Pancreas (tissue), 10 donors: ENCODE data around the gene PSMA4. TPM values are rescaled to one million over a fixed set of nuclear protein-coding genes. Genes with fewer than 3 reads are reported as not detected.

Experiments used
- ATAC-seq, 4 donors: fragments of 200-7000 bp; cut with Tn5 transposase; one replicate each; pipeline versions ENCODE4 v1.8.0 to v1.9.1; 2020; ENCODE audit warnings: mild to moderate bottlenecking in 4 of 4, moderate library complexity in 4 of 4
- DNase-seq, 6 donors: peaks; one replicate each; pipeline ENCODE4 v3.0.0-alpha.2; 2020
- FAIRE-seq: peaks from 2 replicates; lab custom pipeline; 2012; peaks lifted over from hg19 to GRCh38; lab: Jason Lieb, UNC
- H3K27ac ChIP-seq, 4 donors: fragments of 200-600 bp; sonication (generic); 1 replicate in 3 of 4; 2 replicates in 1 of 4; pipeline versions ENCODE4 v1.5.0 to v1.8.0; 2020
- H3K27me3 ChIP-seq, 4 donors: fragments of 200-600 bp; one replicate each; pipeline ENCODE4 v1.8.0; 2021
- H3K36me3 ChIP-seq, 3 donors: fragments of 200-600 bp; sonication (generic) in 1 of 3; one replicate each; pipeline versions ENCODE4 v1.5.0 to v1.8.0; 2020 to 2021
- H3K4me1 ChIP-seq, 3 donors: fragments of 200-600 bp; one replicate each; pipeline ENCODE4 v1.8.0; 2021
- H3K4me3 ChIP-seq, 4 donors: fragments of 200-600 bp; sonication (generic) in 2 of 4; one replicate each; pipeline versions ENCODE4 v1.5.0 to v1.8.0; 2020 to 2021
- H3K9me3 ChIP-seq, 4 donors: fragments of 200-600 bp; one replicate each; pipeline ENCODE4 v1.8.0; 2021
- CTCF ChIP-seq, 4 donors: fragments of 200-600 bp; sonication (generic) in 3 of 4; IDR thresholded peaks; one replicate each; pipeline versions ENCODE4 v1.5.0 to v1.8.0; 2021; ENCODE audit warnings: antibody characterized with exemption in 4 of 4
- WGBS, 2 donors: extraction: QIAGEN DNeasy Blood & Tissue Kit; methylation state at CpG; one replicate each; pipeline ENCODE4 v1.1.7; 2013; 5-methylcytosine and 5-hydroxymethylcytosine counted together
- intact Hi-C, 3 donors: fragments of 100-400 bp; cut with DNase I; formaldehyde crosslinking; loops; one replicate each; pipeline versions ENCODE4 v1.11.1 to v1.14.2; 2022
- polyA plus RNA-seq, 2 donors: library from polyadenylated mRNA; stranded (reverse); fragments of 200-250 nt; gene quantifications; one replicate each; pipeline ENCODE4 v1.2.3, GENCODE V29; 2013
- total RNA-seq, 6 donors: library from RNA; stranded (reverse); fragmentation: NEBNext Ultra II Directional in 4 of 6; extraction: Animal tissue kit (Norgen Biotek cat#: 25700) in 4 of 6; gene quantifications; one replicate each; pipeline versions ENCODE4 v1.2.1 to v1.2.4, GENCODE V29; 2021 to 2023
- donor health status: healthy with polysubstance abuse.
- donor health status: DM: no; HTN: no; CAD: no; lungs with moderate emphysema.
- donor health status: DM: no; HTN: no; CAD: no.
- donor health status: control.
- donor health status: control.
- donor health status: Bipolar disorder and iron deficiency.
- donor health status: DM: yes; HTN: yes; CAD: no.
- donor health status: DM: no; HTN: no; CAD: no.
- donor health status: DM: no; HTN: no; CAD: no.
- donor health status: DM: yes; HTN: yes; CAD: no.

The PSMA4 gene
- total and polyA plus RNA-seq, 8 donors = 24.6 to 84.1 (median 50.8) TPM

- no peaks in the 10 kb centered on the region for H3K27me3 ChIP-seq
- ATAC-seq (no peak), FAIRE-seq (no peak), DNase-seq (no peak)
- no peak for TF ChIP-seq CTCF (IDR thresholded peaks at IDR 0.05)
- intact Hi-C loops = no loop called here
- WGBS, 2 donors = 91 to 100% methylated on average over 1 of the region's 1 CpG
- no peaks in the 10 kb centered on the region for H3K4me1 ChIP-seq
- H3K4me3 ChIP-seq = no peak overlapping the region
- H3K27ac ChIP-seq = no peak overlapping the region
- H3K36me3 ChIP-seq = no peaks in the 10 kb centered on the region
- no peaks in the 10 kb centered on the region for H3K9me3 ChIP-seq
These were observed 34.7 kb downstream of the PSMA4 start for GRCh38 chr15:78574944-78575343.

- no peak for TF ChIP-seq CTCF (IDR thresholded peaks at IDR 0.05)
- DNase-seq (no peak), ATAC-seq (no peak), FAIRE-seq (no peak)
- H3K9me3 ChIP-seq = no peaks in the 10 kb centered on the region
- H3K36me3 ChIP-seq = no peaks in the 10 kb centered on the region
- H3K4me3 ChIP-seq = no peak overlapping the region
- H3K4me1 ChIP-seq = no peaks in the 10 kb centered on the region
- intact Hi-C loops = no loop called here
- 94 to 95% methylated on average over 1 of the region's 1 CpG for WGBS, 2 donors
- no peaks in the 10 kb centered on the region for H3K27me3 ChIP-seq
- no peak overlapping the region for H3K27ac ChIP-seq
These were observed 57.3 kb downstream of the PSMA4 start for GRCh38 chr15:78597583-78597982.

- DNase-seq (no peak), ATAC-seq (no peak), FAIRE-seq (no peak)
- H3K27me3 ChIP-seq = no peaks in the 10 kb centered on the region
- 87 to 93% methylated on average over 3 of the region's 3 CpGs for WGBS, 2 donors
- TF ChIP-seq CTCF (IDR thresholded peaks at IDR 0.05) = no peak
- intact Hi-C loops = no loop called here
- no peaks in the 10 kb centered on the region for H3K36me3 ChIP-seq
- no peaks in the 10 kb centered on the region for H3K9me3 ChIP-seq
- H3K4me3 ChIP-seq = no peak overlapping the region
- H3K27ac ChIP-seq = no peak overlapping the region
- H3K4me1 ChIP-seq = no peaks in the 10 kb centered on the region
These were observed 58.1 kb downstream of the PSMA4 start for GRCh38 chr15:78598348-78598747.

- Histone ChIP-seq H3K36me3 (no peaks in the 10 kb centered on the region), H3K27me3 (no peaks in the 10 kb centered on the region), H3K27ac (no peak overlapping the region), H3K4me3 (no peak overlapping the region), H3K9me3 (no peaks in the 10 kb centered on the region), H3K4me1 (no peaks in the 10 kb centered on the region)
- intact Hi-C loops = no loop called here
- FAIRE-seq = no peak
- ATAC-seq = no peak
- no peak for DNase-seq
- no peak for TF ChIP-seq CTCF (IDR thresholded peaks at IDR 0.05)
These were observed 58.9 kb downstream of the PSMA4 start for GRCh38 chr15:78599189-78599588.

Other genes with a start within 250 kb of the PSMA4 start
- gene SKIC8, start 240.8 kb upstream of the PSMA4 start, total RNA-seq = 10 to 100 TPM; 17.2 to 25.4 (median 19.4) TPM
- gene SKIC8, start 240.8 kb upstream of the PSMA4 start, polyA plus RNA-seq = 10 to 100 TPM; 27.2 to 44.6 TPM
- under 1 TPM in 4 of 6 donors, not detected in 2; 0.20 to 0.60 (median 0.36) TPM for gene CRABP1, start 200.1 kb upstream of the PSMA4 start, total RNA-seq
- 10 to 100 TPM in 1 of 2 donors, not detected in 1; 11.8 TPM for gene CRABP1, start 200.1 kb upstream of the PSMA4 start, polyA plus RNA-seq
- gene IREB2, start 102.2 kb upstream of the PSMA4 start, total RNA-seq = 10 to 100 TPM; 18.2 to 34.0 (median 22.3) TPM
- 1 to 10 TPM; 5.7 to 7.8 TPM for gene IREB2, start 102.2 kb upstream of the PSMA4 start, polyA plus RNA-seq
- gene HYKK, start 32.9 kb upstream of the PSMA4 start, total RNA-seq = 1 to 10 TPM; 2.3 to 5.1 (median 2.8) TPM
- gene HYKK, start 32.9 kb upstream of the PSMA4 start, polyA plus RNA-seq = 1 to 10 TPM; 3.2 TPM
- 1 to 10 TPM; 1.2 to 2.6 (median 1.8) TPM for gene CHRNA5, start 25.1 kb downstream of the PSMA4 start, total RNA-seq
- gene CHRNA5, start 25.1 kb downstream of the PSMA4 start, polyA plus RNA-seq = 1 to 10 TPM in 1 of 2 donors, under 1 TPM in 1; 0.80 to 2.9 TPM
- under 1 TPM in 5 of 6 donors, not detected in 1; 0.05 to 0.25 (median 0.17) TPM for gene CHRNA3, start 80.6 kb downstream of the PSMA4 start, total RNA-seq
- gene CHRNA3, start 80.6 kb downstream of the PSMA4 start, polyA plus RNA-seq = 1 to 10 TPM in 1 of 2 donors, not detected in 1; 1.0 TPM
- gene CHRNB4, start 100.8 kb downstream of the PSMA4 start, total RNA-seq = under 1 TPM in 1 of 6 donors, not detected in 5; 0.18 TPM
- under 1 TPM in 1 of 2 donors, not detected in 1; 0.02 TPM for gene CHRNB4, start 100.8 kb downstream of the PSMA4 start, polyA plus RNA-seq